HG03064 (cell line): ENCODE measurements around the gene ADORA2A.

Experiments
- ATAC-seq: cut with Tn5 transposase; IDR thresholded peaks from one replicate; pipeline ENCODE4 v1.9.1; 2021; ENCODE audit warnings: low read depth; ENCODE audit not compliant: unreplicated experiment

Gene ADORA2A

DNA sequence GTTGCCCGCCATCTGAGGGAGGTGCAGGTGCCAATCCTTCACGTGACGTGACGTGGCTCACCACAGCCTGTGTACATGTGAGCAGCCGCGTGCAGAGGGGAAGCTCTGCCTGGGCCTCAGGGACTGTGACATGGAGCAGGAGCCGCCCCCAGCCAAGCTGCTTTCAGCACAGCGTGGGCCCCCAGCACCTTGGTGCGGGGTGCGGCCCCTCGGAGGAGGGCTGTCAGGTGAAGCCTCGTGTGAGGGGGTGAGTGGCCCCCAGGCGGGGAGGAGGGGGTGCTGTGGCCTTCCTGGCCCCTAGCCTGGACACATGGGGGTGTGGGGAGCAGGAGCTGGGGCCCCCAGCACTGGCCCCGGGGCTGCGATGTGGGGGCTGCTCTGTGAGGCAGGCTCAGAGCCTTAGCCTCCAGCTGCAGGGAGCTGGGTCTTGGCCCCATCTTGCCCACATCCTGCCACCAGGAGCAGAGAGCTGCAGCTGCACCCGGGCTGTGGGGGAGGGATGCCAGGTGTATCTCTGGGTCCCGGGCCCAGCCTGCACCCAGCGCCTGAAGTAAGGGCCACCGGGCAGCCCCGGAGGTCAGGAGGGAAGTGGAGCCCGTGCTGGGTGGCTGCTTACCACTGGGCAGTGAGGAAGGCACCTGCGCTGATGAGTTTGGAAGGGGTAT lies at the start of gene ADORA2A:
Gene ADORA2A, plus strand, starts transcription at position 100 of the 665 bp plus-strand sequence. CDS start 5,806 bp downstream, outside the sequence.
- peak; percentile 42 for ATAC-seq

- ATAC-seq, result no peak
Measured at GRCh38 chr22:24379536-24379935, 47.9 kb upstream of the ADORA2A start.

GRCh38 chr22:24380220-24380904 lies 47.0 kb upstream of the ADORA2A start:
- no peak for ATAC-seq

DNA sequence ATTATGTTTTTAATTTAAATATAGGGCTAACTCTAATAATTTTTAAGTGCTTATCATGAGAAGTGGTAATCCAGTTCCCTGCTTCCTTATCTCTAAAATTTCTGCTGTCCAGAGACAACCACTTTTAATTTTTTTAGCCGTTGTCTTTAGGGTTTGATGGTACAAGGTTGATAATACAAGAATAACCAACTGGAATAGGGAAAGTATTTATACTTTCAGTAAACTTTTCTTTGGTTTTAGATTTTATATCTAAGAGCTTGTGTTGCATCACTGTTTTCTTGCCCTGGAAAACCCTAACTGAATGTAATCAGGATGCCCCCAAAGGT lies 46.5 kb upstream of the ADORA2A start:
- no peak for ATAC-seq

GRCh38 chr22:24383061-24383460 lies 44.3 kb upstream of the ADORA2A start:
- ATAC-seq, result no peak

GRCh38 chr22:24384131-24384530 lies 43.3 kb upstream of the ADORA2A start:
- no peak for ATAC-seq

- no peak for ATAC-seq
Measured at GRCh38 chr22:24386937-24387471, 40.4 kb upstream of the ADORA2A start.

DNA sequence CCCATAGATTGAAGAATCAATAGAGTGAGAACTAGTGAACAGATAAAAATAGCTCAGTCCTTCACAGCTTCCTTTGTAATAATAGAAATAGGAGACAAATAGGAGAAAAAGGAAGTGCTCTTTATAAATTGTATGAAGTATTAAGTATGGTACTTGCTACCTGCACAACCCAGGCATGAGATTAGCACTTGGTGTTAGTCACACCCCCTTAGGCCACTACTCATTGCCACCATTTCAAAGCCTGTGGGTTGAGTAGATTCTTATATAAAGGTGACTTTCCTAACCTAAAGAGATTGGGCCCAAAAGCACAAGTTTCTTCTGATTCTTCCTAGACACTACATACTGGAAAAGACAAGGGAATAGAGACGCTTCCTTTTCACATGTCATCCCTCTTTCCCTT lies 37.7 kb upstream of the ADORA2A start:
- no peak for ATAC-seq

DNA sequence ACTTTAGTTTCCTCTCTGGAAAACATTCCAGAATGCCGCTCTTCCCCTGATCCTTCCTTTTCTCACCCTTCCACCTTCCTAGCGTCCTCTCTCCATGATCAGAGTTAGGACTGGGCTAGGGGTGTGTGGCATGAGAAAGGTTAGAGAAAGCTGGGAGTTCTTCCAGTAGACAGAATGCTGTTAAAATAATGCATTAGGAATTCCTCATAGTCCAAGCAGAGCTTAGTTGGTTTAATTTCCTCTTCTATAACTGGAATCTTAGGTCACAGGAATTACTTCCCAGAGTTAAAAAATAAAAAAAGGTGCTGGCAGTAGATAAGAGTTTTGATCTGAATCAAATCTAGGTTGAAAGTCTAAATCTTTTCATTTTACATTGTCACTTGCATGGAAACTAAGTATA lies 37.2 kb upstream of the ADORA2A start:
- no peak for ATAC-seq

DNA sequence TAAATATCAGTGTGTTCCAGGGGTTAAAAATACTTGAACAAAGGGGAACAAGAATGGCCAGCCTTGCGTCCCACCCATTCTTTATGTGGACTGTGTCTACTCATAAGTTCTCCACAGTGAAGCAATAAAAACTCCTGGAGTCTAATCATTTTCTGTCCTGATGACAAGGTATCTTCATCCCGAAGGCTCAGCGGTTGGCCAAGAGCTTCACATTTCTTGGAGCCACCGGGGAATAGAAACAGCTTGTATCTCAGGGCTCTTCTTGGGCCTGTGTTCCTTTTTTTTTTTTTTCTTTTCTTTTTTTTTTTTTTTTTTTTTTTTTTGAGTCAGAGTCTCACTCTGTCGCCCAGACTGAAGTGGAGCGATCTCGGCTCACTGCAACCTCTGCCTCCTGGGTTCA lies 36.8 kb upstream of the ADORA2A start:
- no peak for ATAC-seq

DNA sequence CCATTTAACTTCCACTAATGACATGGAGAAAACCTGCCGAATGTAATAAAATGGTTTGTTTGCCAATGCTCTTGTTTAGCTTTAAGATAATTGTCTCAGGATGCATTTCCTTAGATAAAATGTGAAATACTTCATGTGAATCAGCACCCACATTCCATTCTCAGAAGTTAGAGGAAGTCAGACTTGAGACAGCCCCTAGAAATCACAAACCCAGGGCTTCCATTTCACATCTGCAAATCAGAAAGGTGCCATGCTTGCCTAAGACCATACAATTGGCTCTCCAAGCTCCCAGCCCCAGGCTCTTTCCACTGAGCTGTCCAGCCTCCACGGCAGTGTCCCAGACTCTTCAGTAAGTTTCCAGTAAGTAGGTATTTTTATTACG lies 35.6 kb upstream of the ADORA2A start:
- ATAC-seq, result no peak

GRCh38 chr22:24392218-24392931 lies 35.0 kb upstream of the ADORA2A start:
- no peak for ATAC-seq

DNA sequence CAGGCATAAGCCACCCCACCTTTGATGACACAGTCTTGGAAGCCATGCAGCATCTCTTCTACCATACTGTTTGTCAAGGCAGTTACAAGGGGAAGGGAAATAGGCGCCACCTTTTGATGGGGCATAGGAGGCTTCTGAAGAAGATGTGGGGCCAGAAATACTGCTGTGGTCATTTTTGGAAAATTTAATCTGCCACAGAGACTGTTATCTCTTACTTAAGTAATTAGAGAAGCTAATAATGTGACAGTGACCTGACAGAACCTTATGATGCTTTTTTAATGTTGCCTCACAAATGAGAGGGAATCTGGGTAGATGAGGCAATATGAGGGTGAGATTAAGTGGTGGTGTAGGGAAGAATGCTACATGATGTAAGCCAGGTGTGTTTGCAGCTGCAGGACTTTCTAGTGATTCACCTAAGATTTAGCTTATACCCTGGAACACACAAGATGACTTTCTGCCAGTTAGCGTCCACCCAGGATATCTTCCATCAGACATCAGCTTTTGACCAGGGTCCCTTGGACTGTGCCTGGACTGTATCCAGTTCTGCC lies 34.3 kb upstream of the ADORA2A start:
- ATAC-seq, result no peak

DNA sequence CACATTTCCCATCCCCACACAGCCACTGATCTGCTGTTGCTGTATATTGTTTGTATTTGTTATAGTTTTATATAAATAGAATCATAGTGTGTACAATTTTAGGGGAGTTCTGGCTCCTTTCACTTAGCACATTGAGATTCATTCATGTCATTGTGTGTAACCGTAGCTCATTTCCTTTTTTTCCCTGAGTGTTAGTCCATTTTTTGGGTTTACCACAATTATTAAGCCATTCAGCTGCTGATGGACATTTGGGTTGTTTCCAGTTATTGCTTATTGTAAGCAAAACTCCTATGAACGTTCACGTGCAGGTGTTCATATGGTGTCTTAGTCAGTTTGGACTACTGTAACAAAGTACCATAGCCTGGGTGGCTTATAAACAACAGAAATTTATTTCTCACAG lies 33.6 kb upstream of the ADORA2A start:
- no peak for ATAC-seq

- ATAC-seq, result no peak
Measured at GRCh38 chr22:24394254-24394653, 33.1 kb upstream of the ADORA2A start.

- ATAC-seq, result no peak
Measured at GRCh38 chr22:24398409-24398808, 29.0 kb upstream of the ADORA2A start.

DNA sequence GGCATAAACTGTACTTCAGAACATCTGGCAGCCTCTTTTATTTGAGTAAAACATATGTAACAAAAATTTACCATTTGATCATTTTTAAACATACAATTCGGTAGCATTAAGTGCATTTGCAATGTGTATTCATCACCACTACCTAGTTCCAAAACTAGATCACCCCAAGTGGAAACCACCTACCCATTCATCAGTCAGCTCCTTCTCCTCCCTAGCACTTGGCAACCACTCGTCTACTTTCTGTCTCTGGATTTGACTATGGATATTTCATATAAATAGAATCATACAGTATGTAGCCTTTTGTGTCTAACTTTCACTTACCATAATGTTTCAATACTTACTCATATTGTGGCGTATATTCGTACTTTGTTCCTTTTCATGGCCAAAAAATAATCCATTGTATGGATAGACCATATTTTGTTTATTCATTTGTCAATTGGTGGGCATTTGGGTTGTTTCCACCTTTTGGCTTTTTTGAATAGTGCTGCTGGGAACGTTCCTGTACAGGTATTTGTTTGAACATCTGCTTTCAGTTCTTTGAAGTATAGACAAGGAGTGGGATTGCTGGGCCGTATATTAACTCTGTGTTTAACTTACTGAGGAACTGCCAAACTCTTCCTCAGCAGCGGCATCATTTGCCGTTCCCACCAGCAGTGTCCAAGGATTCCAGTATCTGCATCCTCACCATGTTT lies 27.2 kb upstream of the ADORA2A start:
- ATAC-seq, result no peak

- ATAC-seq, result no peak
Measured at GRCh38 chr22:24400726-24401596, 26.4 kb upstream of the ADORA2A start.

DNA sequence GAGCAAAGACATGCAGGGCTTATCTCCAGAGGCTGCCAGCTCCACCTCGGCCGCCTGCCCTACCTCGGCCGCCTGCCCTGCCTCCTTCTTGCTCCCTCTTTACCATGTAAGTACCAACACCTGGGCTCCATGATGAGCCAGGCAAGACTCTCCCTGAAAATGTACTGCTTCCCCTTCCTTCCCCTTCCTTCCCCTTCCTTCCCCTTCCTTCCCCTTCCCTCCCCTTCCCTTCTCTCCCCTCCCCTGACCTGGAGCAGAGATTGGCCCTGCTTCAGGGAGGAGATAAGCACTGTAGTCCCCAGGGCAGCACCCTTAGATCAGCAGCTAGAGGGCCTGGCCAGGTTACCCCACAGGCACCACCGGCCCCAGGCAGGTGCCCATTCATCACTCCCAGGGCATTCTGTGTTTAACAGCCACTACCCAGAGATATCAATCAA lies 25.4 kb upstream of the ADORA2A start:
- ATAC-seq, result no peak
